Measurements from ENCODE around the gene MAPKAP1. TPM values are rescaled to one million over a fixed set of nuclear protein-coding genes. Genes with fewer than 3 reads are reported as not detected.
A peak's percentile ranks its signal among the peaks of the same experiment; 100 is the strongest.

MAPKAP1 gene
- total and polyA plus RNA-seq, 2 of the 13 experiments (the other 11 are each of a cell fraction or from before 2014, with no cell fraction given), result 45.0 to 64.3 TPM

DNA sequence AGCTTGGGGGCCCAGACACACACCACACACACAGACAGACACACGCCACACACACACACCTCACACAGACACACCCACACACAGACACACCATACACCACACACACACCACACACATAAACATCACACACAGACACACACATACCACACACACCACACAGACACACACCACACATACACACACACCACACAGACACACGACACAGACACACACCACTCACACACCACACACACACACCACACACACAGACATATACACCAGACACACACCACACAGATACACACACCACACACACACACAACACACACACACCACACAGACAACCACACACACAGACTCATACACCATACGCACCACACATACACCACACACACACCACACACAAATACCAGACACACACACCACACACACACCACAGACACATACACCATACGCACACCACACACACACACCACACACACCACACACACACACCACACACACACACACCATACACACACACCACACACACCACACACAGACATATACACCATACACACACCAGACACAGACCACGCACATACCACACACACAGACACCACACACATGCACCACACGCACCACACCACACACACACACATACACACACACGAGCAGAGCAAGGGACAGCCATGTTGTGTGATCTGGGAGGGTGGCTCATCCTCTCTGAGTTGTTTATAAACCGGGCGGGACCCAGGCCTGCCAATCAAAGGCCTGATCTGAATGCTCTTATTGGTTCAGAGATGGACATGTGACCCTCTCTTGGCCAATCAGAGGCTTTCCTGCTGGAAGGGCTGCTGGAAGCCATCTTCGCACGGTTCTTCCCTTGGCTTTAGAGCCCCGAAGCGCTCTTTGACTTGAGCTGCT is 297.1 kb downstream of the MAPKAP1 start:
- Histone ChIP-seq H3K27me3 (ENCODE audit: control insufficient read depth in 1 of 2, insufficient read depth in 2 of 2, low read length in 2 of 2) (peaks cover 0 to 32% of the 10 kb centered on the region in 2 experiments; a peak in 4 of 5 replicates), H2AFZ (ENCODE audit: low read length) (no peak overlapping the region), H3K9ac (ENCODE audit: insufficient read depth, low read depth, low read length) (no peak overlapping the region), H3K4me1 (ENCODE audit: insufficient read depth, low read length) (peaks cover 52% of the 10 kb centered on the region), H3K27ac (ENCODE audit: extremely low read length, insufficient read depth, low read length) (no peak overlapping the region), H3K4me2 (ENCODE audit: low read depth, low read length) (peak overlapping the region; percentile 32), H3K4me3 (replicated peaks in 1 of 3; ENCODE audit: insufficient read depth in 1 of 3, low read depth in 2 of 3, low read length in 3 of 3) (no peak overlapping the region), H3K36me3 (replicated peaks in 1 of 2; ENCODE audit: control insufficient read depth in 1 of 2, insufficient read depth in 2 of 2, low read length in 2 of 2) (no peaks in the 10 kb centered on the region), H4K20me1 (ENCODE audit: insufficient read depth, low read length) (no peaks in the 10 kb centered on the region), H3K9me3 (ENCODE audit: low read length) (no peaks in the 10 kb centered on the region), H3K79me2 (ENCODE audit: insufficient read depth, low read length) (no peaks in the 10 kb centered on the region)
- WGBS (ENCODE audit: low lambda C conversion rate), result 82% methylated on average over 12 of the region's 13 CpGs
- DNase-seq (ENCODE audit: low spot score) (peak; percentile 48), FAIRE-seq (peak; percentile 73), ATAC-seq (peak; percentile 5; the same call in 2 of the 3 replicates)
- ChIA-PET POLR2A (no interaction called here), CTCF (ENCODE audit: low intra/inter-chr PET ratio, low total read pairs) (no interaction called here)
- intact Hi-C loops (cut with micrococcal nuclease; ENCODE audit: unreplicated experiment), result loop anchor here (2.0 to 5.0 kb wide), 2 partner anchors 137 to 819 kb away; no protein-coding TSS in a partner anchor
- in situ Hi-C loops (cut with HindIII; ENCODE audit: extremely low pct_ligation_motif_present, low pct_unique_long_range_greater_than_20kb), result loop anchor here (5.0 to 10.0 kb wide), 3 partner anchors 222 to 985 kb away; no protein-coding TSS in a partner anchor
- BruUV-seq (replicated peaks), result no TSS peak
- TF ChIP-seq NR2F2 (IDR thresholded peaks at IDR 0.05; ENCODE audit: borderline replicate concordance, low read depth) (no peak), RARG (CRISPR knock-in tag; IDR thresholded peaks at IDR 0.05; ENCODE audit: low read depth) (no peak), ARNT2 (CRISPR knock-in tag; IDR thresholded peaks at IDR 0.05; ENCODE audit: low read depth) (no peak), MIER3 (CRISPR knock-in tag; IDR thresholded peaks at IDR 0.05; ENCODE audit: borderline replicate concordance) (no peak), CCAR2 (optimal IDR thresholded peaks at IDR 0.05; ENCODE audit: low read depth, low read length) (no peak), REPIN1 (CRISPR knock-in tag; IDR thresholded peaks at IDR 0.05; ENCODE audit: borderline replicate concordance, low read depth) (no peak), NFYB (CRISPR knock-in tag; IDR thresholded peaks at IDR 0.05) (peak; percentile 83), ZNF567 (CRISPR knock-in tag; IDR thresholded peaks at IDR 0.05; ENCODE audit: borderline replicate concordance) (no peak), HNRNPL (IDR thresholded peaks at IDR 0.05; ENCODE audit: low read depth, low read length) (0 out of 2 replicates have a peak, but pooled peaks have one; percentile 34), ATM (IDR thresholded peaks at IDR 0.05; ENCODE audit: borderline replicate concordance) (no peak), PAX8 (CRISPR knock-in tag; IDR thresholded peaks at IDR 0.05; ENCODE audit: borderline replicate concordance) (no peak), ATF7 (IDR thresholded peaks at IDR 0.05) (0 out of 2 replicates have a peak, but pooled peaks have one; percentile 2), ATF7 (CRISPR knock-in tag; IDR thresholded peaks at IDR 0.05) (no peak), ATRX (CRISPR knock-in tag; IDR thresholded peaks at IDR 0.05; ENCODE audit: borderline replicate concordance) (no peak), RNF2 (conservative IDR thresholded peaks at IDR 0.05; ENCODE audit: low read depth) (no peak)
- TF ChIP-seq, protein P1, sequence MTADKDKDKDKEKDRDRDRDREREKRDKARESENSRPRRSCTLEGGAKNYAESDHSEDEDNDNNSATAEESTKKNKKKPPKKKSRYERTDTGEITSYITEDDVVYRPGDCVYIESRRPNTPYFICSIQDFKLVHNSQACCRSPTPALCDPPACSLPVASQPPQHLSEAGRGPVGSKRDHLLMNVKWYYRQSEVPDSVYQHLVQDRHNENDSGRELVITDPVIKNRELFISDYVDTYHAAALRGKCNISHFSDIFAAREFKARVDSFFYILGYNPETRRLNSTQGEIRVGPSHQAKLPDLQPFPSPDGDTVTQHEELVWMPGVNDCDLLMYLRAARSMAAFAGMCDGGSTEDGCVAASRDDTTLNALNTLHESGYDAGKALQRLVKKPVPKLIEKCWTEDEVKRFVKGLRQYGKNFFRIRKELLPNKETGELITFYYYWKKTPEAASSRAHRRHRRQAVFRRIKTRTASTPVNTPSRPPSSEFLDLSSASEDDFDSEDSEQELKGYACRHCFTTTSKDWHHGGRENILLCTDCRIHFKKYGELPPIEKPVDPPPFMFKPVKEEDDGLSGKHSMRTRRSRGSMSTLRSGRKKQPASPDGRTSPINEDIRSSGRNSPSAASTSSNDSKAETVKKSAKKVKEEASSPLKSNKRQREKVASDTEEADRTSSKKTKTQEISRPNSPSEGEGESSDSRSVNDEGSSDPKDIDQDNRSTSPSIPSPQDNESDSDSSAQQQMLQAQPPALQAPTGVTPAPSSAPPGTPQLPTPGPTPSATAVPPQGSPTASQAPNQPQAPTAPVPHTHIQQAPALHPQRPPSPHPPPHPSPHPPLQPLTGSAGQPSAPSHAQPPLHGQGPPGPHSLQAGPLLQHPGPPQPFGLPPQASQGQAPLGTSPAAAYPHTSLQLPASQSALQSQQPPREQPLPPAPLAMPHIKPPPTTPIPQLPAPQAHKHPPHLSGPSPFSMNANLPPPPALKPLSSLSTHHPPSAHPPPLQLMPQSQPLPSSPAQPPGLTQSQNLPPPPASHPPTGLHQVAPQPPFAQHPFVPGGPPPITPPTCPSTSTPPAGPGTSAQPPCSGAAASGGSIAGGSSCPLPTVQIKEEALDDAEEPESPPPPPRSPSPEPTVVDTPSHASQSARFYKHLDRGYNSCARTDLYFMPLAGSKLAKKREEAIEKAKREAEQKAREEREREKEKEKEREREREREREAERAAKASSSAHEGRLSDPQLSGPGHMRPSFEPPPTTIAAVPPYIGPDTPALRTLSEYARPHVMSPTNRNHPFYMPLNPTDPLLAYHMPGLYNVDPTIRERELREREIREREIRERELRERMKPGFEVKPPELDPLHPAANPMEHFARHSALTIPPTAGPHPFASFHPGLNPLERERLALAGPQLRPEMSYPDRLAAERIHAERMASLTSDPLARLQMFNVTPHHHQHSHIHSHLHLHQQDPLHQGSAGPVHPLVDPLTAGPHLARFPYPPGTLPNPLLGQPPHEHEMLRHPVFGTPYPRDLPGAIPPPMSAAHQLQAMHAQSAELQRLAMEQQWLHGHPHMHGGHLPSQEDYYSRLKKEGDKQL (CRISPR knock-in tag; IDR thresholded peaks at IDR 0.05; ENCODE audit: low read depth), result no peak
- TF ChIP-seq, protein P2, sequence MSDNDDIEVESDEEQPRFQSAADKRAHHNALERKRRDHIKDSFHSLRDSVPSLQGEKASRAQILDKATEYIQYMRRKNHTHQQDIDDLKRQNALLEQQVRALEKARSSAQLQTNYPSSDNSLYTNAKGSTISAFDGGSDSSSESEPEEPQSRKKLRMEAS (IDR thresholded peaks at IDR 0.05), result no peak
- TF ChIP-seq, protein P3, sequence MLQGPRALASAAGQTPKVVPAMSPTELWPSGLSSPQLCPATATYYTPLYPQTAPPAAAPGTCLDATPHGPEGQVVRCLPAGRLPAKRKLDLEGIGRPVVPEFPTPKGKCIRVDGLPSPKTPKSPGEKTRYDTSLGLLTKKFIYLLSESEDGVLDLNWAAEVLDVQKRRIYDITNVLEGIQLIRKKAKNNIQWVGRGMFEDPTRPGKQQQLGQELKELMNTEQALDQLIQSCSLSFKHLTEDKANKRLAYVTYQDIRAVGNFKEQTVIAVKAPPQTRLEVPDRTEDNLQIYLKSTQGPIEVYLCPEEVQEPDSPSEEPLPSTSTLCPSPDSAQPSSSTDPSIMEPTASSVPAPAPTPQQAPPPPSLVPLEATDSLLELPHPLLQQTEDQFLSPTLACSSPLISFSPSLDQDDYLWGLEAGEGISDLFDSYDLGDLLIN (CRISPR knock-in tag; IDR thresholded peaks at IDR 0.05; ENCODE audit: borderline replicate concordance), result no peak

Data from HepG2 (cell line).